Measurements from ENCODE around the gene ANKIB1. TPM values are rescaled to one million over a fixed set of nuclear protein-coding genes. Genes with fewer than 3 reads are reported as not detected.
"Not testable (repeated sequence)": the region's sequence is repeated elsewhere in the genome, so short reads cannot be mapped to it uniquely, and the experiment has no call there.

The ANKIB1 gene
- total and polyA plus RNA-seq, 2 donors: 15.2 to 70.1 TPM

- WGBS: 86% methylated on average over 6 of the region's 6 CpGs
- H3K4me3 ChIP-seq (ENCODE audit: low read depth, low read length); H3K36me3 ChIP-seq (ENCODE audit: insufficient read depth); H3K27ac ChIP-seq (ENCODE audit: low read depth); H3K4me1 ChIP-seq (ENCODE audit: insufficient read depth); DNase-seq (ENCODE audit: extremely low spot score): not testable (repeated sequence)
These were observed 164.4 kb downstream of the ANKIB1 start for GRCh38 chr7:92410162-92410561.

GRCh38 chr7:92412745-92413144 is 167.0 kb downstream of the ANKIB1 start:
- DNase-seq (ENCODE audit: extremely low spot score): no peak
- WGBS: 79% methylated on average over 11 of the region's 11 CpGs
- Histone ChIP-seq H3K4me3 (ENCODE audit: low read depth, low read length) (no peak overlapping the region), H3K4me1 (ENCODE audit: insufficient read depth) (no peaks in the 10 kb centered on the region), H3K27ac (ENCODE audit: low read depth) (no peak overlapping the region), H3K36me3 (ENCODE audit: insufficient read depth) (no peaks in the 10 kb centered on the region)

- H3K4me3 ChIP-seq (ENCODE audit: low read depth, low read length): no peak overlapping the region
- no peaks in the 10 kb centered on the region for H3K36me3 ChIP-seq (ENCODE audit: insufficient read depth)
- no peak overlapping the region for H3K27ac ChIP-seq (ENCODE audit: low read depth)
- WGBS: 56% methylated on average over 5 of the region's 5 CpGs
- H3K4me1 ChIP-seq (ENCODE audit: insufficient read depth): no peaks in the 10 kb centered on the region
- no peak for DNase-seq (ENCODE audit: extremely low spot score)
These were observed 167.8 kb downstream of the ANKIB1 start for GRCh38 chr7:92413550-92413949.

- Histone ChIP-seq H3K4me3 (ENCODE audit: low read depth, low read length) (no peak overlapping the region), H3K36me3 (ENCODE audit: insufficient read depth) (no peaks in the 10 kb centered on the region), H3K27ac (ENCODE audit: low read depth) (no peak overlapping the region), H3K4me1 (ENCODE audit: insufficient read depth) (no peaks in the 10 kb centered on the region)
- no peak for DNase-seq (ENCODE audit: extremely low spot score)
- 78% methylated on average over 5 of the region's 5 CpGs for WGBS
These were observed 169.5 kb downstream of the ANKIB1 start for GRCh38 chr7:92415225-92415624.

GRCh38 chr7:92417913-92418312 is 172.1 kb downstream of the ANKIB1 start:
- Histone ChIP-seq H3K4me3 (ENCODE audit: low read depth, low read length) (no peak overlapping the region), H3K27ac (ENCODE audit: low read depth) (no peak overlapping the region), H3K4me1 (ENCODE audit: insufficient read depth) (no peaks in the 10 kb centered on the region), H3K36me3 (ENCODE audit: insufficient read depth) (no peaks in the 10 kb centered on the region)
- DNase-seq (ENCODE audit: extremely low spot score): no peak
- 64% methylated on average over 5 of the region's 5 CpGs for WGBS

- no peak for DNase-seq (ENCODE audit: extremely low spot score)
- WGBS: 56% methylated on average over 5 of the region's 5 CpGs
- no peaks in the 10 kb centered on the region for H3K36me3 ChIP-seq (ENCODE audit: insufficient read depth)
These were observed 176.1 kb downstream of the ANKIB1 start for GRCh38 chr7:92421676-92422435.

GRCh38 chr7:92422926-92423325 is 177.2 kb downstream of the ANKIB1 start:
- Histone ChIP-seq H3K4me3 (ENCODE audit: low read depth, low read length) (no peak overlapping the region), H3K36me3 (ENCODE audit: insufficient read depth) (no peaks in the 10 kb centered on the region), H3K27ac (ENCODE audit: low read depth) (no peak overlapping the region), H3K4me1 (ENCODE audit: insufficient read depth) (no peaks in the 10 kb centered on the region)
- no peak for DNase-seq (ENCODE audit: extremely low spot score)
- 97% methylated on average over 6 of the region's 6 CpGs for WGBS

More at GRCh38 chr7:92421676-92422435, 176.1 kb downstream of the ANKIB1 start:
- Histone ChIP-seq H3K4me1 (ENCODE audit: insufficient read depth) (no peaks in the 10 kb centered on the region), H3K27ac (ENCODE audit: low read depth) (no peak overlapping the region), H3K4me3 (ENCODE audit: low read depth, low read length) (no peak overlapping the region)

- no peaks in the 10 kb centered on the region for H3K4me1 ChIP-seq (ENCODE audit: insufficient read depth)
- no peak for DNase-seq (ENCODE audit: extremely low spot score)
- H3K4me3 ChIP-seq (ENCODE audit: low read depth, low read length): no peak overlapping the region
- WGBS: 69% methylated on average over 5 of the region's 5 CpGs
- no peak overlapping the region for H3K27ac ChIP-seq (ENCODE audit: low read depth)
- H3K36me3 ChIP-seq (ENCODE audit: insufficient read depth): no peaks in the 10 kb centered on the region
These were observed 177.9 kb downstream of the ANKIB1 start for GRCh38 chr7:92423710-92424131.

- H3K4me3 ChIP-seq (ENCODE audit: low read depth, low read length): no peak overlapping the region
These were observed 179.7 kb downstream of the ANKIB1 start for GRCh38 chr7:92425311-92425947.

GRCh38 chr7:92427193-92427592 is 181.4 kb downstream of the ANKIB1 start:
- no peak for DNase-seq (ENCODE audit: extremely low spot score)
- no peak overlapping the region for H3K4me3 ChIP-seq (ENCODE audit: low read depth, low read length)
- 82% methylated on average over 3 of the region's 3 CpGs for WGBS
- H3K4me1 ChIP-seq (ENCODE audit: insufficient read depth): no peaks in the 10 kb centered on the region
- H3K36me3 ChIP-seq (ENCODE audit: insufficient read depth): no peaks in the 10 kb centered on the region
- H3K27ac ChIP-seq (ENCODE audit: low read depth): no peak overlapping the region

More at GRCh38 chr7:92425311-92425947, 179.7 kb downstream of the ANKIB1 start:
- no peak for DNase-seq (ENCODE audit: extremely low spot score)
- WGBS: 55% methylated on average over 20 of the region's 20 CpGs
- Histone ChIP-seq H3K4me1 (ENCODE audit: insufficient read depth) (no peaks in the 10 kb centered on the region), H3K36me3 (ENCODE audit: insufficient read depth) (no peaks in the 10 kb centered on the region), H3K27ac (ENCODE audit: low read depth) (no peak overlapping the region)

- H3K36me3 ChIP-seq (ENCODE audit: insufficient read depth): no peaks in the 10 kb centered on the region
- H3K27ac ChIP-seq (ENCODE audit: low read depth): no peak overlapping the region
- no peaks in the 10 kb centered on the region for H3K4me1 ChIP-seq (ENCODE audit: insufficient read depth)
- DNase-seq (ENCODE audit: extremely low spot score): no peak
- no peak overlapping the region for H3K4me3 ChIP-seq (ENCODE audit: low read depth, low read length)
- WGBS: 84% methylated on average over 3 of the region's 3 CpGs
These were observed 186.6 kb downstream of the ANKIB1 start for GRCh38 chr7:92432299-92432946.

- Histone ChIP-seq H3K27ac (ENCODE audit: low read depth) (no peak overlapping the region), H3K36me3 (ENCODE audit: insufficient read depth) (no peaks in the 10 kb centered on the region), H3K4me3 (ENCODE audit: low read depth, low read length) (no peak overlapping the region), H3K4me1 (ENCODE audit: insufficient read depth) (no peaks in the 10 kb centered on the region)
- 95% methylated on average over 8 of the region's 8 CpGs for WGBS
- DNase-seq (ENCODE audit: extremely low spot score): no peak
These were observed 187.2 kb downstream of the ANKIB1 start for GRCh38 chr7:92433019-92433418.

- H3K4me1 ChIP-seq (ENCODE audit: insufficient read depth): no peaks in the 10 kb centered on the region
These were observed 189.8 kb downstream of the ANKIB1 start for GRCh38 chr7:92435542-92435941.

More at GRCh38 chr7:92435542-92435941, 189.8 kb downstream of the ANKIB1 start:
- no peak for DNase-seq (ENCODE audit: extremely low spot score)
- H3K4me3 ChIP-seq (ENCODE audit: low read depth, low read length): no peak overlapping the region
- no peak overlapping the region for H3K27ac ChIP-seq (ENCODE audit: low read depth)
- no peaks in the 10 kb centered on the region for H3K36me3 ChIP-seq (ENCODE audit: insufficient read depth)
- 92% methylated on average over 2 of the region's 2 CpGs for WGBS
